ENCODE data around the gene UPP1.

DNA sequence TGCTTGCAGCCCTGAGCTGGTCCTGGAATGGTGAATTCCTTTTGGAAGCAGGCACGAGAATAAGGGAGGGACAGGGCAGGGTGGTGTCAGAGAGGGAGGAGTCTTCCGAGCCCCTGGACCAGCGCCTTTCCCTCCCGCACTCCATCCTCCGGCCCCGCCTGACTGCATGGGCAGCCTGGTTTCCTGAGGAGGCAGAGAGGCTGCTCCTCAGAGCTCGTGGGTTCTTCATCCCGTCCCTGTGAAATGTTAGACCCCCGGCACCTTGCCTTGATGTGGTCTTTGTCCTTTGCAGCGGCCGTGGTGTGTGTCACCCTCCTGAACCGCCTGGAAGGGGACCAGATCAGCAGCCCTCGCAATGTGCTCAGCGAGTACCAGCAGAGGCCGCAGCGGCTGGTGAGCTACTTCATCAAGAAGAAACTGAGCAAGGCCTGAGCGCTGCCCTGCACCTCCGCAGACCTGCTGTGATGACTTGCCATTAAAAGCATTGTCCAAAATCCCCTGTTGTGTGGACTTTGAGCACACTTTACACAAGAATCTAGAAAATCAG, 18.9 kb downstream of the UPP1 start:
- TF ChIP-seq, protein P1, sequence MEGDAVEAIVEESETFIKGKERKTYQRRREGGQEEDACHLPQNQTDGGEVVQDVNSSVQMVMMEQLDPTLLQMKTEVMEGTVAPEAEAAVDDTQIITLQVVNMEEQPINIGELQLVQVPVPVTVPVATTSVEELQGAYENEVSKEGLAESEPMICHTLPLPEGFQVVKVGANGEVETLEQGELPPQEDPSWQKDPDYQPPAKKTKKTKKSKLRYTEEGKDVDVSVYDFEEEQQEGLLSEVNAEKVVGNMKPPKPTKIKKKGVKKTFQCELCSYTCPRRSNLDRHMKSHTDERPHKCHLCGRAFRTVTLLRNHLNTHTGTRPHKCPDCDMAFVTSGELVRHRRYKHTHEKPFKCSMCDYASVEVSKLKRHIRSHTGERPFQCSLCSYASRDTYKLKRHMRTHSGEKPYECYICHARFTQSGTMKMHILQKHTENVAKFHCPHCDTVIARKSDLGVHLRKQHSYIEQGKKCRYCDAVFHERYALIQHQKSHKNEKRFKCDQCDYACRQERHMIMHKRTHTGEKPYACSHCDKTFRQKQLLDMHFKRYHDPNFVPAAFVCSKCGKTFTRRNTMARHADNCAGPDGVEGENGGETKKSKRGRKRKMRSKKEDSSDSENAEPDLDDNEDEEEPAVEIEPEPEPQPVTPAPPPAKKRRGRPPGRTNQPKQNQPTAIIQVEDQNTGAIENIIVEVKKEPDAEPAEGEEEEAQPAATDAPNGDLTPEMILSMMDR (IDR thresholded peaks at IDR 0.05): no peak
- TF ChIP-seq POLR2A (IDR thresholded peaks at IDR 0.05) (no peak), POLR2AphosphoS5 (IDR thresholded peaks at IDR 0.05) (no peak), EP300 (IDR thresholded peaks at IDR 0.05) (no peak)
